ENCODE data around the gene RITA1. TPM values are rescaled to one million over a fixed set of nuclear protein-coding genes. Genes with fewer than 3 reads are reported as not detected.
"Not testable (repeated sequence)": the region's sequence is repeated elsewhere in the genome, so short reads cannot be mapped to it uniquely, and the experiment has no call there.

Gene RITA1
- total RNA-seq, 1 donor from 2014 or later, result 15.5 TPM

DNA sequence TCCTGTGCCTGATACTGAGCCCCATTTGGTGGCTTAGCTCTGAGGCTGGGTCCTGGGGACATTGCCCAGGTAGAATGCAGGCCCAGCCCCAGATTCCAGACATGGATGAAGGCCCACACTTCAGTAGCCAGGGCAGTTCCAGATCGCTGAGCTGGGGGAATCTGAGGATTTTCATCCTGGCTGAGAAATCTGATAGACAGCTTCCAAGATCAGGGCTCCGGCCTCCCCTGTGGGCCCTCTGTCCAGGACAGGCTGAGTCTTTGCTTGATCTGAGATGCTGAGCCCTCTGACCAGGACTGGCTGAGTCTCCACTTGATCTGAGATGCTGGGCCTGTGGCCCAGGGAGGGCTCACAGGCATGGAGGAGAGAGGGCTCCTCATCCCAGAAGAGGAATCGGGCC lies 46.7 kb upstream of the RITA1 start:
- H3K4me1 Mint-ChIP-seq (ENCODE audit: low read depth), result no peaks in the 10 kb centered on the region
- peak; percentile 49 for DNase-seq (ENCODE audit: low spot score)
- no peak overlapping the region for H3K27ac Mint-ChIP-seq (ENCODE audit: unreplicated experiment)
- peaks cover 25% of the 10 kb centered on the region for H3K27me3 Mint-ChIP-seq (ENCODE audit: low read depth)
- TF ChIP-seq, protein P1, sequence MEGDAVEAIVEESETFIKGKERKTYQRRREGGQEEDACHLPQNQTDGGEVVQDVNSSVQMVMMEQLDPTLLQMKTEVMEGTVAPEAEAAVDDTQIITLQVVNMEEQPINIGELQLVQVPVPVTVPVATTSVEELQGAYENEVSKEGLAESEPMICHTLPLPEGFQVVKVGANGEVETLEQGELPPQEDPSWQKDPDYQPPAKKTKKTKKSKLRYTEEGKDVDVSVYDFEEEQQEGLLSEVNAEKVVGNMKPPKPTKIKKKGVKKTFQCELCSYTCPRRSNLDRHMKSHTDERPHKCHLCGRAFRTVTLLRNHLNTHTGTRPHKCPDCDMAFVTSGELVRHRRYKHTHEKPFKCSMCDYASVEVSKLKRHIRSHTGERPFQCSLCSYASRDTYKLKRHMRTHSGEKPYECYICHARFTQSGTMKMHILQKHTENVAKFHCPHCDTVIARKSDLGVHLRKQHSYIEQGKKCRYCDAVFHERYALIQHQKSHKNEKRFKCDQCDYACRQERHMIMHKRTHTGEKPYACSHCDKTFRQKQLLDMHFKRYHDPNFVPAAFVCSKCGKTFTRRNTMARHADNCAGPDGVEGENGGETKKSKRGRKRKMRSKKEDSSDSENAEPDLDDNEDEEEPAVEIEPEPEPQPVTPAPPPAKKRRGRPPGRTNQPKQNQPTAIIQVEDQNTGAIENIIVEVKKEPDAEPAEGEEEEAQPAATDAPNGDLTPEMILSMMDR (IDR thresholded peaks at IDR 0.05), result no peak
- H3K4me3 Mint-ChIP-seq (ENCODE audit: unreplicated experiment), result no peak overlapping the region
- H3K36me3 Mint-ChIP-seq (ENCODE audit: low read depth), result no peaks in the 10 kb centered on the region
- H3K9me3 Mint-ChIP-seq (ENCODE audit: low read depth), result no peaks in the 10 kb centered on the region

DNA sequence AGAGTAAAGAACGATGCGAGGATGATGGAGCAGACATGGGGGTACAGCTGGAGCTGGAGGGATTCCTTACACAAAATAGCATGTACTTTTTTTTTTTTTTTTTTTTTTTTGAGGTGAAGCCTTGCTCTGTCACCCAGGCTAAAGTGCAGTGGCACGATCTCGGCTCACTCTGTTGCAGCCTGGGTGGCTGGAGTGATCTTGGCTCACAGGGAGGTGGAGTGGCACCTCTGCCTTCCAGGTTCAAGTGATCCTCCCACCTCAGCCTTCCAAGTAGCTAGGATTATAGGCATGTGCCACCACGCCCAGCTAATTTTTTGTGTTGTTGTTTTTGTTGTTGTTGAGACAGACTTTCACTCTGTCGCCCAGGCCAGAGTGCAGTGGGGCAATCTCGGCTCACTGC lies 44.8 kb upstream of the RITA1 start:
- TF ChIP-seq, protein P1 (IDR thresholded peaks at IDR 0.05), result no peak
- H3K4me3 Mint-ChIP-seq (ENCODE audit: unreplicated experiment), result no peak overlapping the region
- no peaks in the 10 kb centered on the region for H3K9me3 Mint-ChIP-seq (ENCODE audit: low read depth)
- H3K36me3 Mint-ChIP-seq (ENCODE audit: low read depth), result no peaks in the 10 kb centered on the region
- H3K27ac Mint-ChIP-seq (ENCODE audit: unreplicated experiment), result no peak overlapping the region
- H3K27me3 Mint-ChIP-seq (ENCODE audit: low read depth), result peaks cover 21% of the 10 kb centered on the region
- DNase-seq (ENCODE audit: low spot score), result no peak
- H3K4me1 Mint-ChIP-seq (ENCODE audit: low read depth), result no peaks in the 10 kb centered on the region

DNA sequence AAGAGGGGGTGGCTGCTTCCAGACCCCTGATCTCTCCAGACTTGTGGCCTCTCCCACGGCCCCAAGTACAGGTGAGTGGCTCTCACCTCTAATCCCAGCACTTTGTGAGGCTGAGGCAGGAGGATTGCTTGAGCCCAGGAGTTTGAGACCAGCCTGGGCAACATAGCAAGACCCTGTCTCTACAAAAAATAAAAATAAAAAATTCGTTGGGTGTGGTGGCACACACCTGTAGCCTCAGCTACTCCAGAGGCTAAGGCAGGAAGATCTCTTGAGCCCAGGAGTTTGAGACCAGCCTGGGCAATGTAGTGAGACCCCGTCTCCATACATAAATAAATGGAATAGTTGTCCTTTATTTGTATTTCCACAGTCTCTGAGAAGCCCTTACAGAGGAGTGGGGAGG lies 43.8 kb upstream of the RITA1 start:
- H3K36me3 Mint-ChIP-seq (ENCODE audit: low read depth); H3K4me1 Mint-ChIP-seq (ENCODE audit: low read depth); H3K27ac Mint-ChIP-seq (ENCODE audit: unreplicated experiment); H3K4me3 Mint-ChIP-seq (ENCODE audit: unreplicated experiment); DNase-seq (ENCODE audit: low spot score); H3K9me3 Mint-ChIP-seq (ENCODE audit: low read depth): not testable (repeated sequence)
- peaks cover 12% of the 10 kb centered on the region for H3K27me3 Mint-ChIP-seq (ENCODE audit: low read depth)

DNA sequence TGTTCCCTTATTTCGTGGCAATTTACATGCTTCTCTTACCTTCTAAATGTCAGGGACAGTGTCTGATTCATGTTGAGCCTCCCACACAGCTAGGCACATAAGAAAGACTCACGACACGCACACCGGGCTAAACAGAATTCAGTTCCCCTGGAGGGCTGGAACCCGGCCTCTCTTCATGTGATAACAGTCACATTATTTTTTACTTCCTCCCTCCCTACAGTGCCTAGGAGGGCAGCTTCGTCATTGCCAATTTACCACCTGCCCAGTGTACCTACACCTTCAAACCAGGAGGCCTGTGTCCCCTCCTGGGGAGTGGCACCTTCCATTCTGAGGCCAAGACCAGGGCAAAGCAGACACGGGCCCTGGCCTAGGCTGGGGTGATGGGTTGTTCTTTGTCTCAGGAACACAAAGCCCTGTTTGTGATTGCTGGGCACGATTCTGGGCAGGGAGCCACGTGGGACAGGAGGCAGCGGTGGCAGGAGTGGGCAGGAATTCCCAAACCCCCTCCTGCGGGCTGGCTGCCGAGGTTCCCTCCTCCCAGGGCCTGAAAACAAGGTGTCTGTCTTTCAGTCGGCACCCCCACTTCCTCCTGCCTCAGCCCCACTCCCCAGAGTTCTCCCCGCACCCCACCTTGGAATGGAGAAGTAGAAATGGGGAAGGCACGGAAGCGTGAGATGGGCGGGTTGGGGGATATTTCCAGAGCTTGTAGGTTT lies 43.2 kb upstream of the RITA1 start:
- Mint-ChIP-seq H3K4me3 (ENCODE audit: unreplicated experiment) (no peak overlapping the region), H3K4me1 (ENCODE audit: low read depth) (no peaks in the 10 kb centered on the region), H3K9me3 (ENCODE audit: low read depth) (peaks cover 7% of the 10 kb centered on the region), H3K27me3 (ENCODE audit: low read depth) (peaks cover 12% of the 10 kb centered on the region), H3K27ac (ENCODE audit: unreplicated experiment) (no peak overlapping the region), H3K36me3 (ENCODE audit: low read depth) (no peaks in the 10 kb centered on the region)
- DNase-seq (ENCODE audit: low spot score), result no peak
- TF ChIP-seq, protein P1 (IDR thresholded peaks at IDR 0.05), result no peak

DNA sequence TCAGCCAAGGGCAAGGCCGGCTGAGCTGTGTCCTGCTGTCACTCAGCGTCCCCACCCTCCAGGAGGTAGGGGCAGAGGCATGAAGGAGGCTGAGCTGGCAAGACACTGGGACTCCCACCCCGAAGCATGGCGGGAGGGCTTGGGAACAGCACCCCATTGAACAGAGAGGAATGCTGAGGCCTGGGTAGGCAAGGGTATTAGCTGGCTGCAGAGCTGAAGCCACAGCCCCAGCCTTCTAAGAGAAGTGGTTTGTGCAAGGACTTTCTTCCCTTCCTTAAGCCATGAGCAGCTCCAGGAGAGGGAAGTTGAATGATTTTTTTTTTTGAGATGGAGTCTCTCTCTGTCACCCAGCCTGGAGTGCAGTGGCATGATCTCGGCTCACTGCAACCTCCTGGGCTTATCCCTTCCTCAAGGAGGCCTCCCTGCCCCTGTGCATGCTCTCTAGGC lies 42.6 kb upstream of the RITA1 start:
- Mint-ChIP-seq H3K27ac (ENCODE audit: unreplicated experiment) (no peak overlapping the region), H3K4me1 (ENCODE audit: low read depth) (no peaks in the 10 kb centered on the region), H3K27me3 (ENCODE audit: low read depth) (peaks cover 15% of the 10 kb centered on the region), H3K36me3 (ENCODE audit: low read depth) (no peaks in the 10 kb centered on the region), H3K9me3 (ENCODE audit: low read depth) (peaks cover 9% of the 10 kb centered on the region), H3K4me3 (ENCODE audit: unreplicated experiment) (no peak overlapping the region)
- TF ChIP-seq, protein P1 (IDR thresholded peaks at IDR 0.05), result no peak
- DNase-seq (ENCODE audit: low spot score), result no peak

DNA sequence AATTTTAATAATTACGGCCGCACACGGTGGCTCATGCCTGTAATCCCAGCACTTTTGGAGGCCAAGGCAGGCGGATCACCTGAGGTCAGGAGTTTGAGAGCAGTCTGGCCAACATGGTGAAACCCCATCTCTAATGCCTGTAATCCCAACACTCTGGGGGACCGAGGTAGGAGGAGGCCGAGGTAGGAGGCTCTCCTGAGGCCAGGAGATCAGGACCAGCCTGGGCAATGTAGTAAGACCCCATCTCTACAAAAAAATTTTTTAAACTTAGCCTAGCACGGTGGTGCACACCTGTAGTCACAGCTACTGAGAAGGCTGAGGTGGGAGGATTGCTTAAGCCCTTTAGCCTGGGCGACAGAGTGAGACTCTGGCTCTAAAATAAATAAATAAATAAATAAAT lies 41.6 kb upstream of the RITA1 start:
- TF ChIP-seq, protein P1 (IDR thresholded peaks at IDR 0.05), result no peak
- peaks cover 9% of the 10 kb centered on the region for H3K9me3 Mint-ChIP-seq (ENCODE audit: low read depth)
- no peak overlapping the region for H3K27ac Mint-ChIP-seq (ENCODE audit: unreplicated experiment)
- peaks cover 16% of the 10 kb centered on the region for H3K27me3 Mint-ChIP-seq (ENCODE audit: low read depth)
- H3K4me3 Mint-ChIP-seq (ENCODE audit: unreplicated experiment), result no peak overlapping the region
- DNase-seq (ENCODE audit: low spot score), result no peak
- H3K36me3 Mint-ChIP-seq (ENCODE audit: low read depth), result no peaks in the 10 kb centered on the region
- no peaks in the 10 kb centered on the region for H3K4me1 Mint-ChIP-seq (ENCODE audit: low read depth)
